Body of pancreas (tissue), 4 donors: ENCODE results near the gene CELF6. TPM values are rescaled to one million over a fixed set of nuclear protein-coding genes. Genes with fewer than 3 reads are reported as not detected.

Experiments used
- ATAC-seq: fragments of 150-250 bp; one replicate; pipeline ENCODE4 v1.9.1; 2016
- DNase-seq, 4 donors: peaks; one replicate each; pipeline ENCODE4 v3.0.0-alpha.2; 2019
- H3K27ac ChIP-seq, 4 donors: fragments of 200-600 bp; sonication (generic); 1 replicate in 3 of 4; 2 replicates in 1 of 4; pipeline versions ENCODE4 v1.5.1 to v1.6.1; 2016 to 2019; ENCODE audit warnings: mild to moderate bottlenecking in 1 of 4, mixed read lengths in 1 of 4, moderate library complexity in 1 of 4
- H3K27me3 ChIP-seq, 2 donors: fragments of 200-600 bp; sonication (generic); one replicate each; pipeline ENCODE4 v1.6.0; 2016; ENCODE audit warnings: mild to moderate bottlenecking in 1 of 2
- H3K36me3 ChIP-seq, 2 donors: fragments of 200-600 bp; sonication (generic); replicated peaks in 1 of 2; 2 replicates each; pipeline ENCODE4 v1.5.1; 2016; ENCODE audit warnings: low read depth in 2 of 2; ENCODE audit not compliant: insufficient read depth in 1 of 2
- H3K4me1 ChIP-seq: fragments of 200-600 bp; sonication (generic); one replicate; pipeline ENCODE4 v1.6.0; 2016
- H3K4me3 ChIP-seq, 2 donors: fragments of 200-600 bp; sonication (generic); 1 replicate in 1 of 2; 2 replicates in 1 of 2; pipeline ENCODE4 v1.5.1; 2016 to 2019
- H3K9me3 ChIP-seq, 3 donors: fragments of 200-600 bp; sonication (generic); 1 replicate in 2 of 3; 2 replicates in 1 of 3; pipeline ENCODE4 v1.5.1; 2016
- POLR2A ChIP-seq, 3 donors: fragments of 450-650 bp; IDR thresholded peaks; one replicate each; pipeline ENCODE4 v1.6.1; 2016; ENCODE audit warnings: antibody characterized with exemption in 3 of 3, mild to moderate bottlenecking in 2 of 3
- WGBS, 2 donors: methylation state at CpG; one replicate each; pipeline ENCODE4 v1.1.5; 2017; 5-methylcytosine and 5-hydroxymethylcytosine counted together
- intact Hi-C: fragments of 100-400 bp; cut with DNase I; formaldehyde crosslinking; loops from one replicate; pipeline ENCODE4 v1.15.1; 2023
- total RNA-seq, 2 donors: library from RNA; depleted of rRNA; stranded (reverse); fragments of >200 nt; gene quantifications; one replicate each; pipeline ENCODE4 v1.1.0, GENCODE V29; 2016
- TF ChIP-seq, protein P1 (sequence below), 7 experiments: fragments of 450-650 bp in 4 of 7; fragments of 200-600 bp in 3 of 7; sonication (generic) in 3 of 7; IDR thresholded peaks; one replicate each; pipeline ENCODE4 v1.5.1; 2016 to 2019; ENCODE audit warnings: antibody characterized with exemption in 7 of 7

The CELF6 gene
- total RNA-seq, 2 donors from 2014 or later: 4.2 to 7.9 TPM

DNA sequence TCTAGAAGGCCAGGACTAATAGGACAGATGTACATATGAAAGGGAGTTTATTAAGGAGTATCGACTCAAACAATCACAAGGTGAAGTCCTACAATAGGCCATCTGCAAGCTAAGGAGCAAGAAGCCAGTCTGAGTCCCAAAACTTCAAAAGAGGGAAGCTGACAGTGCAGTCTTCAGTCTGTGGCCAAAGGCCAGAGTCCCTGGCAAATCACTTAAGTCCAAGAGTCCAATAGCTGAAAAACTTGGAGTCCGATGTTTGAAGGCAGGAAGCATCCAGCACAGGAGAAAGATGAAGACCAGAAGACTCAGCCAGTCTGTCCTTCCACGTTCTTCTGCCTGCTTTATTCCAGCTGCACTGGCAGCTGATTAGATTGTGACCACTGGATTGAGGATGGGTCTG is 11.1 kb upstream of the CELF6 start:
- TF ChIP-seq, protein P1, sequence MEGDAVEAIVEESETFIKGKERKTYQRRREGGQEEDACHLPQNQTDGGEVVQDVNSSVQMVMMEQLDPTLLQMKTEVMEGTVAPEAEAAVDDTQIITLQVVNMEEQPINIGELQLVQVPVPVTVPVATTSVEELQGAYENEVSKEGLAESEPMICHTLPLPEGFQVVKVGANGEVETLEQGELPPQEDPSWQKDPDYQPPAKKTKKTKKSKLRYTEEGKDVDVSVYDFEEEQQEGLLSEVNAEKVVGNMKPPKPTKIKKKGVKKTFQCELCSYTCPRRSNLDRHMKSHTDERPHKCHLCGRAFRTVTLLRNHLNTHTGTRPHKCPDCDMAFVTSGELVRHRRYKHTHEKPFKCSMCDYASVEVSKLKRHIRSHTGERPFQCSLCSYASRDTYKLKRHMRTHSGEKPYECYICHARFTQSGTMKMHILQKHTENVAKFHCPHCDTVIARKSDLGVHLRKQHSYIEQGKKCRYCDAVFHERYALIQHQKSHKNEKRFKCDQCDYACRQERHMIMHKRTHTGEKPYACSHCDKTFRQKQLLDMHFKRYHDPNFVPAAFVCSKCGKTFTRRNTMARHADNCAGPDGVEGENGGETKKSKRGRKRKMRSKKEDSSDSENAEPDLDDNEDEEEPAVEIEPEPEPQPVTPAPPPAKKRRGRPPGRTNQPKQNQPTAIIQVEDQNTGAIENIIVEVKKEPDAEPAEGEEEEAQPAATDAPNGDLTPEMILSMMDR (IDR thresholded peaks at IDR 0.05): no peak
- TF ChIP-seq POLR2A (IDR thresholded peaks at IDR 0.05): no peak
- intact Hi-C loops: no loop called here
- H3K36me3 ChIP-seq: no peaks in the 10 kb centered on the region
- ATAC-seq (no peak), DNase-seq (no peak)
- H3K27me3 ChIP-seq: no peaks in the 10 kb centered on the region
- no peak overlapping the region for H3K4me3 ChIP-seq
- WGBS, 2 donors: 88 to 93% methylated on average over 3 of the region's 3 CpGs
- H3K9me3 ChIP-seq: no peaks in the 10 kb centered on the region
- no peak overlapping the region for H3K27ac ChIP-seq
- H3K4me1 ChIP-seq: no peaks in the 10 kb centered on the region

DNA sequence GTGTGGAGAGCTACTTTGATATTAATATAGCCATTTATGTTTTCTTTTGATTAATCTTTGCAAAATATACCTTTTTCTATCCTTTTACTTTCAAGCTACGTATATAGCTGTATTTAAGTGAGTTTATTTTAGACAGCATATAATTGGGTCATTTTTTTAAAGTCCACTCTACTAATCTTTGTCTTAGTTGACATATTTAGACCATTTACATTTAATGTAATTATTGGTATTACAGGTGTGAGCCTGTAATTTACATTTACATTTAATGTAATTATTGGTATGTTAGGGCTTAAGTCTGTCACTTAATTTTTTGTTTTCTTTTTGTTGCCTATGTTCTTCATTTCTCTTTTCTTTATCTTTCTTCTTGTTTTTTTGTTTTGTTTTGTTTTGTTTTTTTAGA is 3.8 kb upstream of the CELF6 start:
- DNase-seq (no peak), ATAC-seq (no peak)
- Histone ChIP-seq H3K36me3 (no peaks in the 10 kb centered on the region), H3K9me3 (no peaks in the 10 kb centered on the region), H3K27me3 (no peaks in the 10 kb centered on the region), H3K4me3 (no peak overlapping the region), H3K27ac (no peak overlapping the region), H3K4me1 (peaks cover 8% of the 10 kb centered on the region)
- intact Hi-C loops: no loop called here
- 89 to 97% methylated on average over 1 of the region's 1 CpG for WGBS, 2 donors
- no peak for TF ChIP-seq POLR2A (IDR thresholded peaks at IDR 0.05)
- TF ChIP-seq, protein P1 (IDR thresholded peaks at IDR 0.05): no peak

- ATAC-seq (peak; percentile 86), DNase-seq (peak; percentile 67 to 76 (median 72))
- Histone ChIP-seq H3K27me3 (no peaks in the 10 kb centered on the region), H3K4me3 (peak overlapping the region in 1 of 2 donors; percentile 16), H3K9me3 (no peaks in the 10 kb centered on the region), H3K36me3 (no peaks in the 10 kb centered on the region), H3K27ac (no peak overlapping the region), H3K4me1 (peaks cover 8% of the 10 kb centered on the region)
- intact Hi-C loops: no loop called here
- TF ChIP-seq POLR2A (IDR thresholded peaks at IDR 0.05): no peak
- TF ChIP-seq, protein P1 (IDR thresholded peaks at IDR 0.05): no peak
- WGBS, 2 donors: 7 to 23% methylated on average over 9 to 38 of the region's 48 CpGs
These were observed 485 bp downstream of the CELF6 start for GRCh38 chr15:72319360-72319984.

DNA sequence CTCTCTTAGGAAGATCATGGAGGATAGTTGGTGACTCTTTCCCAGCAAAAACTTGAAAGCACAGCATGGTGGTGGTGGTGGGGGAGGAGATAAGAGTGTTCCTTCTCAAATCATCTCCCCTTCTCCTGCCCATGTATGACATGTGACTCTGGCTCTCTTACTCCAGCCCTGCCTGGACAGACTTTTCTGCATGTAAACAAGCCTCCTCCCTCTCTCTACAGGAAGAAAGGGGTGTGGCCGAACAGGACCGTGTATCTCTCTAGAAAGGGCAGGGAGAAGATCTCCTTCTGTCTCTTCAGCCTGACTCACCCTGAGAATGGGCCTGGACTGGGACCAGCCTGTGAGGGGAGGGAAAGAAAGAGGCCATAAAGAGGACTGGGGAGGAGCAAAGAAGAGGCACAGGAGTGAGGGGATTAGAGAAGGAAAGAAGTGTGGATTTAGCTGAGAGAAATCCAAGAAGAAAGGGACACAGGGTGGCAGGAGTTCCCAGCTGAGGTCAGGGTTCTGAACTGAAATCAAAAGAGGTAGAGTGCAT is 1.5 kb downstream of the CELF6 start:
- TF ChIP-seq, protein P1 (IDR thresholded peaks at IDR 0.05): no peak
- TF ChIP-seq POLR2A (IDR thresholded peaks at IDR 0.05): no peak
- H3K9me3 ChIP-seq: no peaks in the 10 kb centered on the region
- no peaks in the 10 kb centered on the region for H3K27me3 ChIP-seq
- no peak overlapping the region for H3K27ac ChIP-seq
- peaks cover 8% of the 10 kb centered on the region for H3K4me1 ChIP-seq
- H3K4me3 ChIP-seq: no peak overlapping the region
- WGBS, 2 donors: 29 to 39% methylated on average over 2 of the region's 2 CpGs
- DNase-seq: no peak
- intact Hi-C loops: no loop called here
- ATAC-seq: no peak
- H3K36me3 ChIP-seq: no peaks in the 10 kb centered on the region
